Ectodermal cell (in vitro differentiated cells): ENCODE data around the gene KIAA1755.
"Not testable (repeated sequence)": the region's sequence is repeated elsewhere in the genome, so short reads cannot be mapped to it uniquely, and the experiment has no call there.

Experiments
- H3K27ac ChIP-seq: 2 replicates; pipeline ENCODE4 v1.7.0; 2013; ENCODE audit warnings: mild to moderate bottlenecking, low read depth, low read length; ENCODE audit not compliant: insufficient read depth, poor library complexity, severe bottlenecking
- H3K27me3 ChIP-seq: 2 replicates; pipeline ENCODE4 v1.7.0; 2013; ENCODE audit warnings: mild to moderate bottlenecking, low read length; ENCODE audit not compliant: insufficient read depth, control insufficient read depth, poor library complexity, severe bottlenecking
- H3K36me3 ChIP-seq: one replicate; pipeline ENCODE4 v1.7.0; 2013; ENCODE audit warnings: low read length; ENCODE audit not compliant: control insufficient read depth, insufficient read depth
- H3K4me1 ChIP-seq: one replicate; pipeline ENCODE4 v1.7.0; 2013; ENCODE audit warnings: low read length; ENCODE audit not compliant: control insufficient read depth, insufficient read depth
- H3K4me3 ChIP-seq: 2 replicates; pipeline ENCODE4 v1.7.0; 2013; ENCODE audit warnings: low read depth, low read length, control low read depth; ENCODE audit not compliant: insufficient read depth
- H3K9me3 ChIP-seq: 2 replicates; pipeline ENCODE4 v1.7.0; 2013; ENCODE audit warnings: mild to moderate bottlenecking, low read length, moderate library complexity; ENCODE audit not compliant: control insufficient read depth
- WGBS, 2 experiments: methylation state at CpG; one replicate each; pipeline ENCODE4 v1.1.7; 2013; ENCODE audit warnings: missing lambda C conversion rate in 2 of 2; 5-methylcytosine and 5-hydroxymethylcytosine counted together

Gene KIAA1755

GRCh38 chr20:38252292-38253288, 7.9 kb downstream of the KIAA1755 start:
- Histone ChIP-seq H3K4me3 (no peak overlapping the region), H3K27ac (no peak overlapping the region), H3K9me3 (no peaks in the 10 kb centered on the region), H3K4me1 (peaks cover 11% of the 10 kb centered on the region), H3K27me3 (no peaks in the 10 kb centered on the region), H3K36me3 (no peaks in the 10 kb centered on the region)
- WGBS, 2 experiments = 49 to 50% methylated on average over 20 of the region's 20 CpGs

GRCh38 chr20:38251441-38251840, 9.1 kb downstream of the KIAA1755 start:
- not testable (repeated sequence) for H3K27ac ChIP-seq, H3K36me3 ChIP-seq, H3K27me3 ChIP-seq, H3K9me3 ChIP-seq, H3K4me3 ChIP-seq
- whole genome bisulfite sequencing, 2 experiments = 93% methylated on average over 6 of the region's 6 CpGs
- peaks cover 11% of the 10 kb centered on the region for H3K4me1 ChIP-seq

- H3K27ac ChIP-seq = no peak overlapping the region
- no peaks in the 10 kb centered on the region for H3K9me3 ChIP-seq
- no peaks in the 10 kb centered on the region for H3K36me3 ChIP-seq
- H3K27me3 ChIP-seq = no peaks in the 10 kb centered on the region
- WGBS, 2 experiments = 62 to 75% methylated on average over 5 of the region's 6 CpGs
- peaks cover 11% of the 10 kb centered on the region for H3K4me1 ChIP-seq
- H3K4me3 ChIP-seq = no peak overlapping the region
These were observed 9.9 kb downstream of the KIAA1755 start for GRCh38 chr20:38250609-38251008.

- no peaks in the 10 kb centered on the region for H3K9me3 ChIP-seq
- no peak overlapping the region for H3K4me3 ChIP-seq
- no peak overlapping the region for H3K27ac ChIP-seq
- WGBS, 2 experiments = 84 to 87% methylated on average over 9 of the region's 9 CpGs
- H3K4me1 ChIP-seq = peaks cover 11% of the 10 kb centered on the region
- H3K27me3 ChIP-seq = no peaks in the 10 kb centered on the region
- H3K36me3 ChIP-seq = no peaks in the 10 kb centered on the region
These were observed 10.8 kb downstream of the KIAA1755 start for GRCh38 chr20:38249536-38250310.

GRCh38 chr20:38248133-38248532, 12.4 kb downstream of the KIAA1755 start:
- 91% methylated on average over 7 to 8 of the region's 8 CpGs for WGBS, 2 experiments
- Histone ChIP-seq H3K9me3 (no peaks in the 10 kb centered on the region), H3K27me3 (no peaks in the 10 kb centered on the region), H3K27ac (no peak overlapping the region), H3K4me3 (no peak overlapping the region), H3K4me1 (peaks cover 8% of the 10 kb centered on the region), H3K36me3 (no peaks in the 10 kb centered on the region)

GRCh38 chr20:38247725-38248124, 12.8 kb downstream of the KIAA1755 start:
- H3K27ac ChIP-seq, H3K9me3 ChIP-seq, H3K4me3 ChIP-seq, H3K36me3 ChIP-seq, H3K4me1 ChIP-seq, H3K27me3 ChIP-seq: not testable (repeated sequence)
- WGBS, 2 experiments = 84 to 91% methylated on average over 4 of the region's 4 CpGs

- Histone ChIP-seq H3K9me3 (no peaks in the 10 kb centered on the region), H3K27ac (no peak overlapping the region), H3K27me3 (no peaks in the 10 kb centered on the region), H3K36me3 (no peaks in the 10 kb centered on the region), H3K4me1 (no peaks in the 10 kb centered on the region), H3K4me3 (no peak overlapping the region)
- WGBS, 2 experiments = 90 to 91% methylated on average over 7 of the region's 7 CpGs
These were observed 13.4 kb downstream of the KIAA1755 start for GRCh38 chr20:38247166-38247509.

GRCh38 chr20:38246357-38247165, 14.0 kb downstream of the KIAA1755 start:
- H3K4me1 ChIP-seq = no peaks in the 10 kb centered on the region
- H3K4me3 ChIP-seq = no peak overlapping the region
- no peaks in the 10 kb centered on the region for H3K9me3 ChIP-seq
- no peaks in the 10 kb centered on the region for H3K27me3 ChIP-seq
- H3K36me3 ChIP-seq = no peaks in the 10 kb centered on the region
- WGBS, 2 experiments = 87 to 88% methylated on average over 14 of the region's 14 CpGs
- H3K27ac ChIP-seq = no peak overlapping the region

- H3K27me3 ChIP-seq = no peaks in the 10 kb centered on the region
- no peaks in the 10 kb centered on the region for H3K36me3 ChIP-seq
- WGBS, 2 experiments = 93% methylated on average over 9 of the region's 9 CpGs
- H3K9me3 ChIP-seq = no peaks in the 10 kb centered on the region
- no peak overlapping the region for H3K27ac ChIP-seq
- H3K4me3 ChIP-seq = no peak overlapping the region
- no peaks in the 10 kb centered on the region for H3K4me1 ChIP-seq
These were observed 14.8 kb downstream of the KIAA1755 start for GRCh38 chr20:38245753-38246152.

- H3K4me1 ChIP-seq = no peaks in the 10 kb centered on the region
- no peaks in the 10 kb centered on the region for H3K36me3 ChIP-seq
- no peaks in the 10 kb centered on the region for H3K9me3 ChIP-seq
- no peak overlapping the region for H3K4me3 ChIP-seq
- WGBS, 2 experiments = 92 to 93% methylated on average over 2 of the region's 2 CpGs
- H3K27me3 ChIP-seq = no peaks in the 10 kb centered on the region
- no peak overlapping the region for H3K27ac ChIP-seq
These were observed 16.9 kb downstream of the KIAA1755 start for GRCh38 chr20:38243709-38244020.
